ENCODE results near the gene C7orf25. TPM values are rescaled to one million over a fixed set of nuclear protein-coding genes. Genes with fewer than 3 reads are reported as not detected.

The C7orf25 gene
- total and polyA plus RNA-seq, 2 of the 13 experiments (the other 11 are each of a cell fraction or from before 2014, with no cell fraction given): 0.37 to 1.3 TPM

- H2AFZ ChIP-seq (ENCODE audit: low read length): no peak overlapping the region
- intact Hi-C loops (cut with micrococcal nuclease; ENCODE audit: unreplicated experiment) (no loop called here), in situ Hi-C loops (cut with HindIII; ENCODE audit: extremely low pct_ligation_motif_present, low pct_unique_long_range_greater_than_20kb) (no loop called here)
- no peak for ATAC-seq
- no peak overlapping the region for H3K4me2 ChIP-seq (ENCODE audit: low read depth, low read length)
- ChIA-PET CTCF (ENCODE audit: low intra/inter-chr PET ratio, low total read pairs) (no interaction called here), POLR2A (no interaction called here)
- no peak overlapping the region for H3K27ac ChIP-seq (ENCODE audit: extremely low read length, insufficient read depth, low read length)
- H3K9me3 ChIP-seq (ENCODE audit: low read length): no peaks in the 10 kb centered on the region
- FAIRE-seq: no peak
- peaks cover 5% of the 10 kb centered on the region; the same call in 1 of the 2 replicates for H3K4me1 ChIP-seq (ENCODE audit: insufficient read depth, low read length)
- no peak overlapping the region for H3K4me3 ChIP-seq (replicated peaks in 1 of 3; ENCODE audit: insufficient read depth in 1 of 3, low read depth in 2 of 3, low read length in 3 of 3)
- H4K20me1 ChIP-seq (ENCODE audit: insufficient read depth, low read length): no peaks in the 10 kb centered on the region
- no TSS peak for BruUV-seq (replicated peaks)
- TF ChIP-seq ZSCAN21 (CRISPR knock-in tag; IDR thresholded peaks at IDR 0.05; ENCODE audit: borderline replicate concordance) (no peak), ZBTB10 (CRISPR knock-in tag; IDR thresholded peaks at IDR 0.05; ENCODE audit: borderline replicate concordance) (no peak), ZFY (CRISPR knock-in tag; IDR thresholded peaks at IDR 0.05) (no peak), PCBP2 (optimal IDR thresholded peaks at IDR 0.05; ENCODE audit: low read depth, low read length, poor library complexity, severe bottlenecking) (no peak), HNRNPK (IDR thresholded peaks at IDR 0.05; ENCODE audit: low read depth, low read length, poor library complexity, severe bottlenecking) (peak; percentile 92), GTF2F1 (IDR thresholded peaks at IDR 0.05; ENCODE audit: low read length) (no peak)
- H3K27me3 ChIP-seq (ENCODE audit: control insufficient read depth in 1 of 2, insufficient read depth in 2 of 2, low read length in 2 of 2): peaks cover 1 to 3% of the 10 kb centered on the region in 2 experiments; a peak in 2 of 5 replicates
- no peak overlapping the region for H3K9ac ChIP-seq (ENCODE audit: insufficient read depth, low read depth, low read length)
- H3K36me3 ChIP-seq (replicated peaks in 1 of 2; ENCODE audit: control insufficient read depth in 1 of 2, insufficient read depth in 2 of 2, low read length in 2 of 2): no peaks in the 10 kb centered on the region
- no peaks in the 10 kb centered on the region for H3K79me2 ChIP-seq (ENCODE audit: insufficient read depth, low read length)
- no peak for DNase-seq (ENCODE audit: low spot score)
These were observed 11.0 kb downstream of the C7orf25 start for GRCh38 chr7:42900842-42901241.
